Measurements from ENCODE around the gene SLC25A25.

- no peak for TF ChIP-seq CTCF (IDR thresholded peaks at IDR 0.05)
- no peak for TF ChIP-seq POLR2A (IDR thresholded peaks at IDR 0.05)
Observed at GRCh38 chr9:128116104-128117083, 48.4 kb downstream of the SLC25A25 start.

Data from esophagus squamous epithelium (tissue), 4 donors.